ENCODE data around the gene MRI1.

Gene MRI1

GRCh38 chr19:13765395-13766094, 1.2 kb downstream of the MRI1 start (continued):
- peak; percentile 56; the same call in 1 of the 2 replicates for TF ChIP-seq PATZ1 (tag by site-specific recombination; IDR thresholded peaks at IDR 0.05)
- no peak for TF ChIP-seq ZNF157 (tag by site-specific recombination; IDR thresholded peaks at IDR 0.05)
- TF ChIP-seq ZNF121 (tag by site-specific recombination; IDR thresholded peaks at IDR 0.05), result no peak
- TF ChIP-seq ZBTB10 (tag by site-specific recombination; IDR thresholded peaks at IDR 0.05), result 0 out of 2 replicates have a peak, but pooled peaks have one; percentile 7
- 0 out of 2 replicates have a peak, but pooled peaks have one; percentile 5 for TF ChIP-seq ZBTB8A (tag by site-specific recombination; IDR thresholded peaks at IDR 0.05)
- no peak for TF ChIP-seq ZNF560 (tag by site-specific recombination; IDR thresholded peaks at IDR 0.05; ENCODE audit: borderline replicate concordance)
- TF ChIP-seq TSHZ1 (tag by site-specific recombination; IDR thresholded peaks at IDR 0.05; ENCODE audit: borderline replicate concordance), result no peak
- no peak for TF ChIP-seq KLF9 (tag by site-specific recombination; IDR thresholded peaks at IDR 0.05; ENCODE audit: low read depth)
- TF ChIP-seq ZNF398 (tag by site-specific recombination; IDR thresholded peaks at IDR 0.05), result peak; percentile 65
- no peak for TF ChIP-seq ZNF169 (tag by site-specific recombination; IDR thresholded peaks at IDR 0.05)
- peak; percentile 33; the same call in 1 of the 2 replicates for TF ChIP-seq ZBTB17 (tag by site-specific recombination; IDR thresholded peaks at IDR 0.05)
- TF ChIP-seq BCL6B (tag by site-specific recombination; IDR thresholded peaks at IDR 0.05), result peak; percentile 66; the same call in 1 of the 2 replicates

- ChIA-PET CTCF (interaction anchor here (0.6 to 0.9 kb wide), 2 partner anchors 722 to 801 kb away, joined by 3 read pairs; no protein-coding TSS in a partner anchor), POLR2A (interaction anchor here (1.3 to 2.1 kb wide), 2 partner anchors 8 to 11 kb away, joined by 5 to 30 read pairs; partner anchors contain the start of gene C19orf53)
- H3K9me3 ChIP-seq (ENCODE audit: control insufficient read depth, insufficient read depth, low read depth, low read length), result no peaks in the 10 kb centered on the region
- no peaks in the 10 kb centered on the region for H3K4me1 ChIP-seq (ENCODE audit: control insufficient read depth, insufficient read depth, low read length)
- peaks cover 29 to 65% of the 10 kb centered on the region in 2 experiments; a peak in 2 of 3 replicates for H3K36me3 ChIP-seq (ENCODE audit: control insufficient read depth in 2 of 2, insufficient read depth in 1 of 2, low read length in 2 of 2)
- no peak overlapping the region for H3K4me3 ChIP-seq (ENCODE audit: low read depth, low read length)
- H3K27ac ChIP-seq (ENCODE audit: extremely low read depth, low read depth, low read length), result no peak overlapping the region
- TF ChIP-seq ZNF629 (tag by site-specific recombination; IDR thresholded peaks at IDR 0.05) (no peak), ZFP3 (tag by site-specific recombination; IDR thresholded peaks at IDR 0.05; ENCODE audit: low read depth) (no peak), ZNF792 (tag by site-specific recombination; IDR thresholded peaks at IDR 0.05) (no peak), MYNN (tag by site-specific recombination; IDR thresholded peaks at IDR 0.05; ENCODE audit: borderline replicate concordance) (no peak), PRDM10 (tag by site-specific recombination; IDR thresholded peaks at IDR 0.05) (no peak), HOXC10 (CRISPR knock-in tag; IDR thresholded peaks at IDR 0.05) (no peak)
Observed at GRCh38 chr19:13766095-13766481, 1.8 kb downstream of the MRI1 start.
